GM19467 (cell line): ENCODE results near the gene MIB1.
"Not testable (repeated sequence)": the region's sequence is repeated elsewhere in the genome, so short reads cannot be mapped to it uniquely, and the experiment has no call there.

Experiments
- ATAC-seq: cut with Tn5 transposase; IDR thresholded peaks from one replicate; pipeline ENCODE4 v1.9.1; 2021; ENCODE audit warnings: mild to moderate bottlenecking, moderate library complexity; ENCODE audit not compliant: unreplicated experiment

Gene MIB1

DNA sequence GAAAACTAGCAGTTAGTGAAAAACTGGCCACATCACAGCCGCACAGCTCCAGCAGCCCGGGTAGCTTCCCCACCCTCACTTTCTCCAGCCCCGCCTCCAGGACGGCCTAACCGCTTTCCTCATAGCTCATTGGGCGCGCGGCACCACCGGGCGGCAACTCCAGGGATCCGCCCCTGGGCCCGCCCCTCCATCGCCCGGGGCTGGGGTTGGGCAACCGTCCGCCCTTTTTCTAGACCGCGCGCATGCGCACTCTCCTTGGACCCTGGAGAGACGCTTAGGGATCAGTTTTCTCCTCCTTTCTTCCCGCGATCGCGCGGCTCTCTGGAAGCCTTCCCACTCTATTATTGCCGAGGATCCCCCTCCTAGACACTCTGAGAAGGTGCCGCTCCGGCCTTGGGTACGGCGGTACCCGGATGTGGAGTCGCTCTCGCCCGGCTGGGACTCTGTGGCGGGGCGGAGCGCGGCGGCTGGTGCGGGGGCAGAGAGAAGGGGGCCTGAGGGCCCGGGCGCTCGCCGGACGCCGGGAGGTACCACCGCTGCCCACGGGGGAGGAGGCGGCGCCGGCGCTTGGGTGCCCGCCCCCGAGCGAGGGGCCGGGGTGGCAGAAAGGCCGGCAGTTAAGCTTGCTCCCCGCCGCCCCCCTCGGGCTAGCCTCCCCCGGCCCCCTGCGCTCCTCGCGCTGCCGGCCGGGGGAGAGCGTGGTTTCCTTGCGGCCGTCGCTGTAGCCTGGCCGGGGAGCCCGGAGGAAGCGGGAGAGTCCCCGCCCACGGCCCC lies at the start of gene MIB1:
Gene MIB1, plus strand, starts transcription at position 255 of the 774 bp plus-strand sequence. CDS start 792 bp downstream, outside the sequence.
- peak; percentile 95 for ATAC-seq

DNA sequence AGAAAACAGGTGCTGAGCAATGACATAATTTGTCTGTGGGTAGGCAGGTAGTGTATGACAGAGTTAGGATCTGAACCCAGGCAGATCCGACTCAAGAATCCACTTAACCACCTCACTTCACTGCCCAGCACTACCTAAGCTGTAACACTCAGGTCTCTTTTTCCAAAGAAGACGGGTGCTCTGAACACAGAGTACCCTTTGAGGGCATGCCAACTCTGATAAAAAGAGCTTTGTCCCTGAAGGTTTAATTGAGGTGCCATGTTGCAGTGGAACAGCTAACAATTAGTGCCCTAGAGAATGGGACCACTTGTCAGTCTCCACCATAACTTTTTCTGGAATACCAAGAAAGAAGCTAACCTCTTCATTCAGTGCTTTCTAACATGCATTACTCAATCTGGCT lies 47.3 kb upstream of the MIB1 start:
- ATAC-seq: no peak

DNA sequence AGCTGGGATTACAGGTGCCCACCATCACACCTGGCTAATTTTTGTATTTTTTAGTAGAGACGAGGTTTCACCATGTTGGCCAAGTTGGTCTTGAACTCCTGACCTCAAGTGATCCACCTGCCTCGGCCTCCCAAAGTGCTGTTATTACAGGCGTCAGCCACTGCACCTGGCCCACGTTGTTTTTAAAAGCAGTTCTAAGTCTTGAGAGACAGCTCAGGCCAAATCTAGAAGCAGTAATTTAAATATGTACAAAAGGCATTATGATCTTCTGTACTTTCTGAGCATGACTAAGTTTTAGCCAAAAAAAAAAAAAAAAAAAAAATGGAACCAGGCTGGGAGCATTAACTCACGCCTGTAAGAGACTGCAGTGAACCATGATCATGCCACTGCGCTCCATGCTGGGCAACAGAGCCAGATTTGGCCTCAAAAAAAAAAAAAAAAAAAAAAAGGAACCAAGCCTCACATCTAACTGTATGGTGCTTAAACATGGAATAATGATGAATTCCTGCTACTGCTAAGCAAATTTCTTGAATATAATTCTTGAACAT lies 40.0 kb upstream of the MIB1 start:
- ATAC-seq: no peak

DNA sequence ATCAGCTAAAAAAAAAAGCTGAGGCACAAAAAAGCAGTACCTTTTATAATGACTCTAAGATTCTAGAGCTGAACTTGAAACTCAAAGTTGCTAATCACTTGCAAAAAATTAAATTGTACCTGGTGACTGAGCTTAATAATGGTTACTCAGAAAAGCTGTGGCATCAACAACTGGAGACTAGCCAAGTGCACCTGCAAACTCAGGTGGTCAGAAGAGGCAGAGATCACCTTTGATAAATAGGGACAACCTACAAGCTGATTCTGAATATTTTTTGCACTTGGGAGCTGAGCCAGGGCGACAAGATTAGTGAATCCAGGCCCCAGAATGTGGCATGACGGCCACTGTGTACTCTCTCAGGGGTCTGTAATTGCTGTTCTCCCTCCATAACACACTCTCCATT lies 39.0 kb upstream of the MIB1 start:
- no peak for ATAC-seq

DNA sequence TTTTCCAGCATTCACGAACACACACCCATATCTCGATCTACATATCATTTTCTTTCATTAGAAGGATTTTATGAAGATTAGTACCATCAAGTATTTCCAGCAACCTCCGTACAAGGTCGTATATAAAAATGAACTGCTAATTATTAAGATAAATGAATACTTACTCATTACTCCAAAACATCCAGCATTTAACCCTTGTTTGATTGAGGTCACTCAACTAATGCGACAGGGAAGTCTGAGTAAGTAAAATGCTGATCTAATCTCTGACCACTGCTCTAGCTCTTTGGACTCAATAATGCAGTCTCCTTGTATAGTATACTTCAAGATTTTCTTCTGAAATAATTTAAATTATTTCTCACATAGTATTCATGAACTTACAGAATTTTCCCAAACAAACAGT lies 38.0 kb upstream of the MIB1 start:
- no peak for ATAC-seq

DNA sequence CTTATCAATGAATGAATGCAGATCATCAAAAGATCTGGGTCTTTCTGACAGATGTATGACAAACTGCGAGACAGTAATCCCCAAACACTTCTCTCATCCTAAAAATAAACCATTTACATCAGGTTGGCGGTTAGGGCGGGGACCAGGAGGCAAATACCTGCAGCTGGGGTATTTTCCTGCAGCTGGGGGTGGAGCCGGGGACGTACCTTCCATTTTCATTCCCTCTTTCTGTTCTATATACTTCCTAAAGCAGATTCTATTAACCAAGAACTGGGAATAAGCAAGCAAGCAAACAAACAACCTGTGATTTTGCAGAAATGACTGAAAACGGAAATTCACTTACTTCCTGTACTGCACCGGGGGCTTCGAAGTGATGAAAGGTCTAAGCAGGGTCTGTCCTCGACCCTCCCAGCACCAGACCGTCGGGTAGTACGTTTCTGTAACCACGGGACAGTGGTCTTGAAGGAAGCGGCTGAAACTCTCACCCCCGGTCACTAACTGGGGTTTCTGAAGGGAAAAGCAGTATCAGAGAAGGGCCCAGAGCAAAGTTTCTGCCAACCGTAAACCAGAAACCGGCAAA lies 37.3 kb upstream of the MIB1 start:
- no peak for ATAC-seq

DNA sequence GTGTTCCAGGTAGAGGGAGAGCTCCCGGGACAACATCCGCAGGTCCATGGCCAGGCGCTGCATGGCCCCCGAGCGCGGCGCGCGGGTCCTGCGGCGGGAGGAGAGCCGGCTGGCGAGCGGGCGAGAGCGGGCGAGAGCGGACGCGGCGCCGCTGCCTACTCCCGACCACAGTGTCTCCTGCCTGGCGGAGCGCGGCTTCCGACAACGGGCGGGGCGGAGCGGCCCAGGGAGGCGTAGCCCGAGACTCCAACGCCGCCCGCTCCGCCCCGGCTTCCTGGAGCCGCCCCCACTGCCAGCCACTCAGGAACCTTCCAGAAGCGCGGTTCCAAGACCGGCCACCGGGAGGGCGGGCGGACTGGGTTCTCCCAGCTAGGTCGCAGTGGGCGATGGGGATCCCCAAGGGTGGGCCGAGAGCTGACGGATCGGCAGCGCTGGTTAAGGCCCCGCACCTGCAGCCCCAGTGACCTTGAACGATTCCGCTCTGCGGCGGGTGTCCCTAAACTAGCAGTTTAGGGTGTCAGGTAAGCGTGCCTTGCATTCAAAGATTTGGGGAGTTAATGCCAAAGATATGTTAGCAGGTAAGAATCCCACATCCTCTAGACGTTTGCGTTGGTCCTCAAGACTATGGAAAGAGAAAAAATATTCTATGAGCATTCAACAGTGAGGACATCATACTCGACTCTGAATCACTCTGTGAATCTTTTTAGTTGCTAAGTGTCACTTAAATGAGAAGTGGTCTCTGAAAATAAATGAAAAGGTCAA lies 35.8 kb upstream of the MIB1 start, which contains the start of gene ABHD3:
Gene ABHD3, minus strand, starts transcription at position 172 of the 762 bp plus-strand sequence. Its CDS starts 109 bp downstream, at position 63.
- ATAC-seq: peak; percentile 93

DNA sequence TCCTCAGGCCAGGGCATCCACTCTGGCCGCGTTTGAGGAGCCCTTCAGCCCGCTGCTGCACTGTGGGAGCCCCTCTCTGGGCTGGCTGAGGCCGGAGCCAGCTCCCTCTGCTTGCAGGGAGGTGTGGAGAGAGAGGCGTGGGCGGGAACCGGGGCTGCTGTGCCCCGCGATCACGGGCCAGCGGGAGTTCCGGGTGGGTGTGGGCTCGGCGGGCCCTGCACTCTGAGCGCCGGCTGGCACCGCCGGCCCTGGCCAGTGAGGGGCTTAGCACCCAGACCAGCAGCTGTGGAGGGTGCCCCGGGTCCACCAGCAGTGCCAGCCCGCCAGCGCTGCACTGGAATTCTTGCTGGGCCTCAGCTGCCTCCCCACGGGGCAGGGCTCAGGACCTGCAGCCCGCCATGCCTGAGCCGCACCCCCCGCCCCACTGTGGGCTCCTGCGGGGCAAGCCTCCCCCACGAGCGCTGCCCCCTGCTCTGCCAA lies 34.2 kb upstream of the MIB1 start:
- ATAC-seq: no peak

DNA sequence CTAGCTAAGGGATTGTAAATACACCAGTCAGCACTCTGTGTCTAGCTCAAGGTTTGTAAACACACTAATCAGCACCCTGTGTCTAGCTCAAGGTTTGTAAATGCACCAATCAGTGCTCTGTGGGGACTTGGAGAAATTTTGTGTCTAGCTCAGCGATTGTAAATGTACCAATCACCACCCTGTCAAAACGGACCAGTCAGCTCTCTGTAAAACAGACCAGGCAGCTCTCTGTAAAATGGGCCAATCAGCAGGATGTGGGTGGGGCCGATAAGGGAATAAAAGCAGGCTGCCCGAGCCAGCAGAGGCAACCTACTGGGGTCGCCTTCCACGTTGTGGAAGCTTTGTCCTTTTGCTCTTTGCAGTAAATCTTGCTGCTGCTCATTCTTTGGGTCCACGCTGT lies 33.5 kb upstream of the MIB1 start:
- ATAC-seq: not testable (repeated sequence)

DNA sequence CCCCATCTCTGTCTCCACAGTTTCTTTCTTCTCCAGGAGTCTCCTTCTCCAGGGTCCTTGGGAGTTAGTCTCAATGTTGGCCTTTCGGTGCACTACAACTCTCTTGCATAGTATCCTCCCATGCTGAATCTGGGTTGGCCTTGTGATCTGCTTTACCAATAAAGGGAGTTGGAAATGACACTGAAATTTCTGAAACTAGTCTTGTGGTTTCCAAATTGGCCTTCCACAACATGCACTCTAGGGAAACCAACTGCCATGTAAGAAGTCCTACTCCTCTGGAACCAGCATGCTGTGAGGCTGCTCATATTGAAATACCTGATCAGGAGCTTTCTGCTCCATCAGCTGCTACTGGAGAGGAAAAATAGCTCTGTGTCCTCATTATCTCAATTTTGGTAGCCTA lies 26.1 kb upstream of the MIB1 start:
- ATAC-seq: no peak

DNA sequence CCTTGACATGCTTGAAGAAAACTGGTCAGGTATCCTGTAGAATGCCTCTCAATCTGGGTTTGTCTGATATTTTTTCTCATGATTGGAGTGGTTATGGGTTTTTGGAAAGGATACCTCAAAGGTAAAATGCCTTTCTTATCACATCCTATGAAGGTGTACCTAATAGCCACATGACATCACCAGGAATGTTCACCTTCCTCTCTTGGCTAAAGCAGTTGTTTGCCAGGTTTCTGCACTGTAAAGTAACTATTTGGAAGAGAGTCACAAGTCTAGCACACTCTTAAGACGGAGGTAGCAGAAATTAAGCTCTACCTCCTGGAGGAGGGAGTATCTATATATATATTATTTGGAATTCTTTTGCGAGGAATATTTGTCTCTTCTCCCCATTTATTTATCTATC lies 17.9 kb upstream of the MIB1 start:
- ATAC-seq: no peak

DNA sequence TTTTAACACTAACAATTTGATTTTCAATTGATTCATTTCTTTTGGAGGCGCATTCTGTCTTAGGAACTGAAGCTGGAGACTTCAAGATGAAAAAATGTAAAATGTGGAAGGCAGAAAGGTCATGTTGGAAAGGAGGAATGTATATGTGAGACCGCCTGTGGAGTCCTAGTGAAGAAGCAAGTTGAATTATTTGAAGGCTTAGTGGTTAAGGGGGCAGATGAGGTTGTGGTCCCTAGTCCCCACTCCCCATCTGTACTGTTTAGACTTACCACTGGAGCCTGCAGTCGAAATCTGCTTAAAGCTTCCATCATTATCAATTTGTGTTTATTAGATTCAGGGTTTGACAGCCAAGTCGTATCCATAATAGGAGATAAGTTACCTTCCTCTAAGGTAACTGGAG lies 15.4 kb upstream of the MIB1 start:
- no peak for ATAC-seq

DNA sequence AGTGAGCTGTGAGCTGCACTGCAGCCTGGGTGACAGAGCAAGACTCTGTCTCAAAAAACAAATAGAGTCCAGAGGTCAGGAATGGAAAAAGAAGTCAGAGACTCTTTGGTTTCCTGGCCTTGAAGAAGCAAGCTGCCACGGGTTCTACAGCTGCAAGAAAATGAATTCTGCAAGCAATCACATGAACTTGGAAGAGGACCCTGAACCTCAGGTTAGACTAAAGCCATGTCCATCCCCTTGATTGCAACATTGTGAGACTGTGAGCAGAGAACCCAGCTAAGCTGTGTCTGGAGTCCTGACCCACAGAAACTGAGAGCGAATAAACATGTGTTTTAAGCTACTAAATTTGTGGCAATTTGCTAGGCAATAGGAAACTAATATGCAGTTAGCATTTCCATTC lies 12.9 kb upstream of the MIB1 start:
- ATAC-seq: no peak

DNA sequence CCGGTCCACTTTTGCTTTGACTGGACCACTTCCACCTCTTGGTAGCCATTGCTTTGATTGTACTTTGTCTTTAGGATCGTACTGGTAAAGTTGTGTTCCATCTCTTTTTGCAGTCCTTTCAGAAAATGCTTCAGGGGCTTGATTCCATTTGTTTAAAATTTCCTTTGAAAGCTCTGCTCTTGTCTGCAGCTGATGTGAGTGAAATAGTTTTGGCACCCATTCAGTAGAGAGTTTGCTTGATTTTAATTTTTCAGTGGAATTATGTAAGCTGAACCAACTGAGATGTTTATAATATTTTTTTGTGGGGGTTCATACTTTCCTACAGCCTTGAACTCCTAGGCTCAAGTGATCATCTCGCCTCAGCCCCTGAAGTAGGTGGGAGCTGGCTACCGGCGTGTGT lies 7.6 kb upstream of the MIB1 start:
- ATAC-seq: no peak

DNA sequence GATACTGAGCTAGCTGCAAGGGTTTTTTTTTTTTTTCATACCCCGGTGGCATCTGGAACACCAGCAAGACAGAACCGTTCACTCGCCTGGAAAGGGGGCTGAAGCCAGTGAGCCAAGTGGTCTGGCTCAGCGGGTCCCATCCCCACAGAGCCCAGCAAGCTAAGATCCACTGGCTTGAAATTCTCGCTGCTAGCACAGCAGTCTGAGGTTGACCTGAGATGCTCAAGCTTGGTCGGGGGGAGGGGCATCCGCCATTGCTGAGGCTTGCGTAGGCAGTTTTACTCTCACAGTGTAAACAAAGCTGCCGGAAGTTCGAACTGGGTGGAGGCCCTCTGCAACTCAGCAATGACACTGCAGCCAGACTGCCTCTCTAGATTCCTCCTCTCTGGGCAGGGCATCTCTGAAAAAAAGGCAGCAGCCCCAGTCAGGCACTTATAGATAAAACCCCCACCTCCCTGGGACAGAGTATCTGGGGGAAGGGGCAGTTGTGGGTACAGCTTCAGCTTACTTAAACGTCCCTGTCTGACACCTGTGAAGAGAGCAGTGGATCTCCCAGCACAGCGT lies 5.1 kb upstream of the MIB1 start:
- no peak for ATAC-seq

DNA sequence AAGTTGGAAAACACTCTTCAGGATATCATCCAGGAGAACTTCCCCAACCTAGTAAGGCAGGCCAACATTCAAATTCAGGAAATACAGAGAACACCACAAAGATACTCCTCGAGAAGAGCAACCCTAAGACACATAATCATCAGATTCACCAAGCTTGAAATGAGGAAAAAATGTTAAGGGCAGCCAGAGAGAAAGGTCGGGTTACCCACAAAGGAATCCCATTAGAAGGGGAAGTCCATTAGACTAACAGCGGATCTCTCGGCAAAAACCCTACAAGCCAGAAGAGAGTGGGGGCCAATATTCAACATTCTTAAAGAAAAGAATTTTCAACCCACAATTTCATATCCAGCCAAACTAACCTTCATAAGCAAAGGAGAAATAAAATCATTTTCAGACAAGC lies 3.7 kb upstream of the MIB1 start:
- not testable (repeated sequence) for ATAC-seq

DNA sequence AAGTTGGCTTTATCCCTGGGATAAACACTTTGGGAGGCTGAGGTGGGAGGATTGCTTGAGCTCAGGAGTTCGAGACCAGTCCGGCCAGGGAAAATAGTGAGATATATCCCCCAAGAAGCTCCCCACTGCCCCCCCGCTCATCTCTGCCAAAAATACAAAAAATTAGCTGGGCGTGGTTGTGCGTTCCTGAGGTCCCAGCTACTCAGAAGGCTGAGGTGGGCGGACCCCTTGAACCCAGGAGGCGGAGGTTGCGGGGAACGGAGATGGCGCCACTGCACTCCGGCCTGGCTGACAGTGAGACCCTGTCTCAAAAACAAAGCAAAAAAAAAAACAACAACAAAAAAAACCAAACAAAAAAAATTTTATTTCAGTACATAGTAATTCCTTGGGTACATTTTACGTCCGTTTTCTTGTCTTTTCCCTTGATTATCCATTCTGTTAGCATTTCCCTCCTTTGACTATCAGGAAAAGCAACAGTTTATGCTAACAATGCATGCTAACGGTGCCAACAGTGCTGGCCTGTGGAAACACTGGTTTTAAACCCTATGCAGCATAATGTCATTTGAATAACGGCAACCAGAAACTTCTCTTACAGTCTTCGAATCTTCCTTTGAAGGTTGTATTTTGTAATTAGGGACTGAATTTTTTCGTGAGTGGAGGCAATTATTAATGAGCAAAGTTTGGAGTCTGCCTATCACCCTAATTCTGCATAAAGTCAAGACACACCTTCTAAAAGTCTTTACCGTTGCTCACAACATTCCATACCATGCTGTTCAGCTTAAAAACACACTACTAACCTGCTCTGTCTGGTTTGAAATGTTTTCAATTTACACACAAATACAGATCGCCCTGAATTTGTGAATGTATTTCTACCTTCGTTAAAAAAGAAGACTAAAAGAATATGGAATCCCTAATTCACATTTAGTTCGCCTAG lies 721 bp upstream of the MIB1 start:
- ATAC-seq: peak; percentile 16

DNA sequence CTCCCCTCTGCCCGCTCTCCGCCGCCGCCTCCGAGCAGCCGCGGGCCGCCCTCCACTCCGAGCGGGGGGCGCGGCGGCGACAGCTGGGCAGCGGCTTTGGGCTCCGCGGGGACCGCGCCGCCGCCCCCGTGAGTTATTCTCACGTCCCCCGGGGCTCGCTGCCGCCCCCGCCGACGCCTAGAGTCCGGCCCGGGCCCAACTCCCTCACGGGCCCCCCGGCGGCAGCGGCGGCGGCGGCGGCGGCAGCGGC lies 645 bp downstream of the MIB1 start:
- no peak for ATAC-seq

DNA sequence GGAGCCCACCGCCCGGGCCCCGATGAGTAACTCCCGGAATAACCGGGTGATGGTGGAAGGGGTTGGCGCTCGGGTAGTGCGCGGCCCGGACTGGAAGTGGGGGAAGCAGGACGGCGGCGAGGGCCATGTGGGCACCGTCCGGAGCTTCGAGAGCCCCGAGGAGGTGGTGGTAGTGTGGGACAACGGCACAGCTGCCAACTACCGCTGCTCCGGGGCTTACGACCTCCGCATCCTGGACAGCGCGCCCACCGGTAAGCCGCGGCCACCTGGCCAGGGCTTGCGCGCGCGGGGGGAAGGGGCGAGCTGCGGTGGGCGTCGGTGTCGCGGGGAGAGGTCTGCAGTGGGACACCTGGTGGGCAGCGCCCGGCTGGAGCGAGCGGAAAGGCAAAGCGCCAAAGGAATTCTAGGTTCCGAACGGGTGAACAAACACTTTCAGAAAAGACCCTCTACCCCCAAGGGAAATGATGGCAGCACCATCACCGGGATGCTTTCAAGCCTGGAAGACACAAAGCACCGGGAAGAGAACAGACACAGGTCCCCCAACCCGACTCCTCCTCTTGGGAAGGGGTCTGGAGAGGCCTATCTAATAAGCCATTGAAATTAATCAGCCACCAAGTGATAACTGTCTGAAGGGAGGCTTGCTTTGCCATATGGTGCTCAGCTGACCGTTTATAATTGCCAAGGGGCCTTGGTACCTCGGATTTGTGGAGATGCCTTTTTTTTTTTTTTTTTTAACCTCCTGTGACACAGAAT lies 1.1 kb downstream of the MIB1 start:
- peak; percentile 10 for ATAC-seq

DNA sequence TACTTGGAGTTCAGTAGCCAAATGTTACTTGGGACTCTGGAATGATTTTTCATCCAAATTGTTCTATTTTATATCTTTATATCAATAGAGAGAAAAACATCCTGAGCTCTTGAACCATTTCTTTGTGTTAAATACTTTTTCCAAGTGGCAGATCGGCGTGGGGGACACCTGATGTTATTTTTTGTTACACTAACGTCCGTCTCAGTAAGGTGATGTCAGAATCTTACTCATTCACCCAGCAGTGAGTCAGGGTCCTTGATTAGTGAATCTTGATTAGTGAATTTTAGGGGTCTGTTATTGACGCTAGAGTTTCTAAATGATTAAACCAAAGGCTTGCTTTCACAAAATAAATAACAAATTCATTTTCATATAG lies 1.7 kb downstream of the MIB1 start:
- ATAC-seq: no peak
